ENCODE data around the gene PTPRG.
"Not testable (repeated sequence)": the region's sequence is repeated elsewhere in the genome, so short reads cannot be mapped to it uniquely, and the experiment has no call there.

DNA sequence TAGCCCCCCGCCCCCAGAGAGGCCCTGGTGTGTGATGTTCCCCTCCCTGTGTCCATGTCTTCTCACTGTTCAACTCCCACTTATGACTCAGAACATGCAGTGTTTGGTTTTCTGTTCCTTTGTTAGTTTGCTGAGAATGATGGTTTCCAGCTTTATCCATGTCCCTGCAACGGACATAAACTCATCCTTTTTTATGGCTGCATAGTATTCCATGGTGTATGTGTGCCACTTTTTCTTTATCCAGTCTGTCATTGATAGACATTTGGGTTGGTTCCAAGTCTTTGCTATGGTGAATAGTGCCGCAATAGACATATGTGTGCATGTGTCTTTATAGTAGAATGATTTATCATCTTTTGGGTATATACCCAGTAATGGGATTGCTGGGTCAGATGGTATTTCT is 149.5 kb downstream of the PTPRG start:
- TF ChIP-seq, protein P1, sequence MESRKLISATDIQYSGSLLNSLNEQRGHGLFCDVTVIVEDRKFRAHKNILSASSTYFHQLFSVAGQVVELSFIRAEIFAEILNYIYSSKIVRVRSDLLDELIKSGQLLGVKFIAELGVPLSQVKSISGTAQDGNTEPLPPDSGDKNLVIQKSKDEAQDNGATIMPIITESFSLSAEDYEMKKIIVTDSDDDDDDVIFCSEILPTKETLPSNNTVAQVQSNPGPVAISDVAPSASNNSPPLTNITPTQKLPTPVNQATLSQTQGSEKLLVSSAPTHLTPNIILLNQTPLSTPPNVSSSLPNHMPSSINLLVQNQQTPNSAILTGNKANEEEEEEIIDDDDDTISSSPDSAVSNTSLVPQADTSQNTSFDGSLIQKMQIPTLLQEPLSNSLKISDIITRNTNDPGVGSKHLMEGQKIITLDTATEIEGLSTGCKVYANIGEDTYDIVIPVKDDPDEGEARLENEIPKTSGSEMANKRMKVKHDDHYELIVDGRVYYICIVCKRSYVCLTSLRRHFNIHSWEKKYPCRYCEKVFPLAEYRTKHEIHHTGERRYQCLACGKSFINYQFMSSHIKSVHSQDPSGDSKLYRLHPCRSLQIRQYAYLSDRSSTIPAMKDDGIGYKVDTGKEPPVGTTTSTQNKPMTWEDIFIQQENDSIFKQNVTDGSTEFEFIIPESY (IDR thresholded peaks at IDR 0.05): not testable (repeated sequence)
- TF ChIP-seq, protein P2, sequence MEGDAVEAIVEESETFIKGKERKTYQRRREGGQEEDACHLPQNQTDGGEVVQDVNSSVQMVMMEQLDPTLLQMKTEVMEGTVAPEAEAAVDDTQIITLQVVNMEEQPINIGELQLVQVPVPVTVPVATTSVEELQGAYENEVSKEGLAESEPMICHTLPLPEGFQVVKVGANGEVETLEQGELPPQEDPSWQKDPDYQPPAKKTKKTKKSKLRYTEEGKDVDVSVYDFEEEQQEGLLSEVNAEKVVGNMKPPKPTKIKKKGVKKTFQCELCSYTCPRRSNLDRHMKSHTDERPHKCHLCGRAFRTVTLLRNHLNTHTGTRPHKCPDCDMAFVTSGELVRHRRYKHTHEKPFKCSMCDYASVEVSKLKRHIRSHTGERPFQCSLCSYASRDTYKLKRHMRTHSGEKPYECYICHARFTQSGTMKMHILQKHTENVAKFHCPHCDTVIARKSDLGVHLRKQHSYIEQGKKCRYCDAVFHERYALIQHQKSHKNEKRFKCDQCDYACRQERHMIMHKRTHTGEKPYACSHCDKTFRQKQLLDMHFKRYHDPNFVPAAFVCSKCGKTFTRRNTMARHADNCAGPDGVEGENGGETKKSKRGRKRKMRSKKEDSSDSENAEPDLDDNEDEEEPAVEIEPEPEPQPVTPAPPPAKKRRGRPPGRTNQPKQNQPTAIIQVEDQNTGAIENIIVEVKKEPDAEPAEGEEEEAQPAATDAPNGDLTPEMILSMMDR (IDR thresholded peaks at IDR 0.05; ENCODE audit: low read depth, low read length, missing input control): not testable (repeated sequence)
- TF ChIP-seq RXRA (IDR thresholded peaks at IDR 0.05); RAD21 (IDR thresholded peaks at IDR 0.05); GABPA (IDR thresholded peaks at IDR 0.05 in 1 of 2, conservative IDR thresholded peaks at IDR 0.05 in 1 of 2); SP1 (IDR thresholded peaks at IDR 0.05): not testable (repeated sequence)
- TF ChIP-seq, protein P3, sequence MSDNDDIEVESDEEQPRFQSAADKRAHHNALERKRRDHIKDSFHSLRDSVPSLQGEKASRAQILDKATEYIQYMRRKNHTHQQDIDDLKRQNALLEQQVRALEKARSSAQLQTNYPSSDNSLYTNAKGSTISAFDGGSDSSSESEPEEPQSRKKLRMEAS (IDR thresholded peaks at IDR 0.05): not testable (repeated sequence)

Data from liver (tissue), 3 donors.